ENCODE results near the gene PGF. TPM values are rescaled to one million over a fixed set of nuclear protein-coding genes. Genes with fewer than 3 reads are reported as not detected.

PGF gene
- total and polyA plus RNA-seq, 2 of the 13 experiments (the other 11 are each of a cell fraction or from before 2014, with no cell fraction given): 10.7 to 27.5 TPM

DNA sequence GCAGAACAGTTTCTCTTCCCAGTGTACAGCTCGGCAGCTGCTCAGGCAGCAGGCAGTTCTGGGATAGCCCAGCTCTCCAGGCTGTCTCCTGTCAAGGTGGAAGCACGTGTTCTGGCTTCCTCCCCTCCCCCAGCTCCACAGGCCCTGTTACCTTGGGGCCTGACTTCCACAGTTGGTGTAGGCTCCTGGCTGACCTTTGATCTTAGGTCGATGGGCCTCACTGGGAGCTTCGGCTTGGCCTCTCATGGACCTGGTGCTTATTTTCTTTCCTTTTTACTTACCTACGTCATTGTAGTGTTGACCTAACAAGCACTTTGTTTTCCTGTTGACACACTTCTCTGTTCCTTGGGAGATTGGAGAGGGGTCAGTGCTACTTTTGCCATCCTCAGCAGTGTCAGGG lies 56.7 kb downstream of the PGF start (continued):
- TF ChIP-seq, protein P1, sequence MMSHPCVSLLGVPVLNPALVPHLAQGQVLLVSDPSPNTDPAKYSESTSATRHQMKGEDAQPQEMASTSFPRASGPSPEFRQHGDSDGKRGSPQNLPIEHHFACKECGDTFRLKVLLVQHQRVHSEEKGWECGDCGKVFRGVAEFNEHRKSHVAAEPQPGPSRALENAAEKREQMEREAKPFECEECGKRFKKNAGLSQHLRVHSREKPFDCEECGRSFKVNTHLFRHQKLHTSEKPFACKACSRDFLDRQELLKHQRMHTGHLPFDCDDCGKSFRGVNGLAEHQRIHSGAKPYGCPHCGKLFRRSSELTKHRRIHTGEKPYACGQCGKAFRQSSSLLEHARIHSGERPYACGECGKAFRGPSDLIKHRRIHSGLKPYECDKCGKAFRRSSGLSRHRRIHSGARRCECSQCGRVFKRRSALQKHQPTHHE (CRISPR knock-in tag; IDR thresholded peaks at IDR 0.05; ENCODE audit: borderline replicate concordance): no peak
- peak; percentile 75; the same call in 1 of the 2 replicates for TF ChIP-seq ZNF510 (CRISPR knock-in tag; IDR thresholded peaks at IDR 0.05; ENCODE audit: low read depth)
- no peak for TF ChIP-seq SIX4 (CRISPR knock-in tag; IDR thresholded peaks at IDR 0.05)
- TF ChIP-seq, protein P2, sequence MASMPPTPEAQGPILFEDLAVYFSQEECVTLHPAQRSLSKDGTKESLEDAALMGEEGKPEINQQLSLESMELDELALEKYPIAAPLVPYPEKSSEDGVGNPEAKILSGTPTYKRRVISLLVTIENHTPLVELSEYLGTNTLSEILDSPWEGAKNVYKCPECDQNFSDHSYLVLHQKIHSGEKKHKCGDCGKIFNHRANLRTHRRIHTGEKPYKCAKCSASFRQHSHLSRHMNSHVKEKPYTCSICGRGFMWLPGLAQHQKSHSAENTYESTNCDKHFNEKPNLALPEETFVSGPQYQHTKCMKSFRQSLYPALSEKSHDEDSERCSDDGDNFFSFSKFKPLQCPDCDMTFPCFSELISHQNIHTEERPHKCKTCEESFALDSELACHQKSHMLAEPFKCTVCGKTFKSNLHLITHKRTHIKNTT (CRISPR knock-in tag; IDR thresholded peaks at IDR 0.05): no peak
- no peak for TF ChIP-seq HMGA1 (CRISPR knock-in tag; conservative IDR thresholded peaks at IDR 0.05)
- no peak for TF ChIP-seq KAT2B (IDR thresholded peaks at IDR 0.05; ENCODE audit: borderline replicate concordance, low read depth, low read length)
- TF ChIP-seq, protein P3, sequence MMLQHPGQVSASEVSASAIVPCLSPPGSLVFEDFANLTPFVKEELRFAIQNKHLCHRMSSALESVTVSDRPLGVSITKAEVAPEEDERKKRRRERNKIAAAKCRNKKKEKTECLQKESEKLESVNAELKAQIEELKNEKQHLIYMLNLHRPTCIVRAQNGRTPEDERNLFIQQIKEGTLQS (CRISPR knock-in tag; IDR thresholded peaks at IDR 0.05): no peak
- TF ChIP-seq NFKBIZ (CRISPR knock-in tag; IDR thresholded peaks at IDR 0.05): peak; percentile 48; the same call in 1 of the 2 replicates
- TF ChIP-seq ZNF616 (CRISPR knock-in tag; IDR thresholded peaks at IDR 0.05; ENCODE audit: low read depth): no peak
- peak; percentile 40; the same call in 1 of the 2 replicates for TF ChIP-seq RAD21 (CRISPR knock-in tag; IDR thresholded peaks at IDR 0.05)
- TF ChIP-seq, protein P4, sequence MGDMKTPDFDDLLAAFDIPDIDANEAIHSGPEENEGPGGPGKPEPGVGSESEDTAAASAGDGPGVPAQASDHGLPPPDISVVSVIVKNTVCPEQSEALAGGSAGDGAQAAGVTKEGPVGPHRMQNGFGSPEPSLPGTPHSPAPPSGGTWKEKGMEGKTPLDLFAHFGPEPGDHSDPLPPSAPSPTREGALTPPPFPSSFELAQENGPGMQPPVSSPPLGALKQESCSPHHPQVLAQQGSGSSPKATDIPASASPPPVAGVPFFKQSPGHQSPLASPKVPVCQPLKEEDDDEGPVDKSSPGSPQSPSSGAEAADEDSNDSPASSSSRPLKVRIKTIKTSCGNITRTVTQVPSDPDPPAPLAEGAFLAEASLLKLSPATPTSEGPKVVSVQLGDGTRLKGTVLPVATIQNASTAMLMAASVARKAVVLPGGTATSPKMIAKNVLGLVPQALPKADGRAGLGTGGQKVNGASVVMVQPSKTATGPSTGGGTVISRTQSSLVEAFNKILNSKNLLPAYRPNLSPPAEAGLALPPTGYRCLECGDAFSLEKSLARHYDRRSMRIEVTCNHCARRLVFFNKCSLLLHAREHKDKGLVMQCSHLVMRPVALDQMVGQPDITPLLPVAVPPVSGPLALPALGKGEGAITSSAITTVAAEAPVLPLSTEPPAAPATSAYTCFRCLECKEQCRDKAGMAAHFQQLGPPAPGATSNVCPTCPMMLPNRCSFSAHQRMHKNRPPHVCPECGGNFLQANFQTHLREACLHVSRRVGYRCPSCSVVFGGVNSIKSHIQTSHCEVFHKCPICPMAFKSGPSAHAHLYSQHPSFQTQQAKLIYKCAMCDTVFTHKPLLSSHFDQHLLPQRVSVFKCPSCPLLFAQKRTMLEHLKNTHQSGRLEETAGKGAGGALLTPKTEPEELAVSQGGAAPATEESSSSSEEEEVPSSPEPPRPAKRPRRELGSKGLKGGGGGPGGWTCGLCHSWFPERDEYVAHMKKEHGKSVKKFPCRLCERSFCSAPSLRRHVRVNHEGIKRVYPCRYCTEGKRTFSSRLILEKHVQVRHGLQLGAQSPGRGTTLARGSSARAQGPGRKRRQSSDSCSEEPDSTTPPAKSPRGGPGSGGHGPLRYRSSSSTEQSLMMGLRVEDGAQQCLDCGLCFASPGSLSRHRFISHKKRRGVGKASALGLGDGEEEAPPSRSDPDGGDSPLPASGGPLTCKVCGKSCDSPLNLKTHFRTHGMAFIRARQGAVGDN (CRISPR knock-in tag; IDR thresholded peaks at IDR 0.05): peak; percentile 100
- TF ChIP-seq BHLHE40 (IDR thresholded peaks at IDR 0.05; ENCODE audit: low read length): peak; percentile 81
- TF ChIP-seq, protein P5, sequence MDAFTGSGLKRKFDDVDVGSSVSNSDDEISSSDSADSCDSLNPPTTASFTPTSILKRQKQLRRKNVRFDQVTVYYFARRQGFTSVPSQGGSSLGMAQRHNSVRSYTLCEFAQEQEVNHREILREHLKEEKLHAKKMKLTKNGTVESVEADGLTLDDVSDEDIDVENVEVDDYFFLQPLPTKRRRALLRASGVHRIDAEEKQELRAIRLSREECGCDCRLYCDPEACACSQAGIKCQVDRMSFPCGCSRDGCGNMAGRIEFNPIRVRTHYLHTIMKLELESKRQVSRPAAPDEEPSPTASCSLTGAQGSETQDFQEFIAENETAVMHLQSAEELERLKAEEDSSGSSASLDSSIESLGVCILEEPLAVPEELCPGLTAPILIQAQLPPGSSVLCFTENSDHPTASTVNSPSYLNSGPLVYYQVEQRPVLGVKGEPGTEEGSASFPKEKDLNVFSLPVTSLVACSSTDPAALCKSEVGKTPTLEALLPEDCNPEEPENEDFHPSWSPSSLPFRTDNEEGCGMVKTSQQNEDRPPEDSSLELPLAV (CRISPR knock-in tag; conservative IDR thresholded peaks at IDR 0.05; ENCODE audit: low read depth): no peak
- TF ChIP-seq POLR2AphosphoS2 (IDR thresholded peaks at IDR 0.05; ENCODE audit: low read depth, low read length): no peak
- no peak for TF ChIP-seq SSRP1 (CRISPR knock-in tag; IDR thresholded peaks at IDR 0.05)
- peak; percentile 88 for TF ChIP-seq RXRA (CRISPR knock-in tag; IDR thresholded peaks at IDR 0.05)
- TF ChIP-seq, protein P6, sequence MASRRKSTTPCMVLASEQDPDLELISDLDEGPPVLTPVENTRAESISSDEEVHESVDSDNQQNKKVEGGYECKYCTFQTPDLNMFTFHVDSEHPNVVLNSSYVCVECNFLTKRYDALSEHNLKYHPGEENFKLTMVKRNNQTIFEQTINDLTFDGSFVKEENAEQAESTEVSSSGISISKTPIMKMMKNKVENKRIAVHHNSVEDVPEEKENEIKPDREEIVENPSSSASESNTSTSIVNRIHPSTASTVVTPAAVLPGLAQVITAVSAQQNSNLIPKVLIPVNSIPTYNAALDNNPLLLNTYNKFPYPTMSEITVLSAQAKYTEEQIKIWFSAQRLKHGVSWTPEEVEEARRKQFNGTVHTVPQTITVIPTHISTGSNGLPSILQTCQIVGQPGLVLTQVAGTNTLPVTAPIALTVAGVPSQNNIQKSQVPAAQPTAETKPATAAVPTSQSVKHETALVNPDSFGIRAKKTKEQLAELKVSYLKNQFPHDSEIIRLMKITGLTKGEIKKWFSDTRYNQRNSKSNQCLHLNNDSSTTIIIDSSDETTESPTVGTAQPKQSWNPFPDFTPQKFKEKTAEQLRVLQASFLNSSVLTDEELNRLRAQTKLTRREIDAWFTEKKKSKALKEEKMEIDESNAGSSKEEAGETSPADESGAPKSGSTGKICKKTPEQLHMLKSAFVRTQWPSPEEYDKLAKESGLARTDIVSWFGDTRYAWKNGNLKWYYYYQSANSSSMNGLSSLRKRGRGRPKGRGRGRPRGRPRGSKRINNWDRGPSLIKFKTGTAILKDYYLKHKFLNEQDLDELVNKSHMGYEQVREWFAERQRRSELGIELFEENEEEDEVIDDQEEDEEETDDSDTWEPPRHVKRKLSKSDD (CRISPR knock-in tag; IDR thresholded peaks at IDR 0.05; ENCODE audit: low read depth): peak; percentile 80
- peak; percentile 86 for TF ChIP-seq POGZ (CRISPR knock-in tag; IDR thresholded peaks at IDR 0.05)
- TF ChIP-seq ZNF225 (CRISPR knock-in tag; IDR thresholded peaks at IDR 0.05): peak; percentile 49; the same call in 1 of the 2 replicates
- TF ChIP-seq ATF1 (CRISPR knock-in tag; IDR thresholded peaks at IDR 0.05): peak; percentile 39; the same call in 1 of the 2 replicates
